OCI-LY1 (cell line): ENCODE results near the gene HTR1E.

Source experiments
- H2AFZ ChIP-seq: fragments of 200-600 bp; sonication (generic), shearing (Covaris generic); 2 replicates; pipeline ENCODE4 v1.6.0; 2014; ENCODE audit warnings: antibody characterized with exemption, mild to moderate bottlenecking, low read length
- H3F3A ChIP-seq: fragments of 200-600 bp; sonication (generic), shearing (Covaris generic); 2 replicates; pipeline ENCODE4 v1.6.0; 2014; ENCODE audit warnings: mild to moderate bottlenecking, antibody characterized with exemption, low read length, moderate library complexity; ENCODE audit not compliant: insufficient read depth
- H3K27ac ChIP-seq: fragments of 200-600 bp; sonication (generic); 2 replicates; pipeline ENCODE4 v1.5.1; 2014; ENCODE audit warnings: low read length, mixed run types, mild to moderate bottlenecking, low read depth; ENCODE audit not compliant: poor library complexity, severe bottlenecking
- H3K27me3 ChIP-seq: fragments of 200-600 bp; sonication (generic); 2 replicates; pipeline ENCODE4 v1.6.0; 2014; ENCODE audit warnings: antibody characterized with exemption, mild to moderate bottlenecking, low read length, moderate library complexity; ENCODE audit not compliant: insufficient read depth
- H3K36me3 ChIP-seq: fragments of 200-600 bp; sonication (generic); 2 replicates; pipeline ENCODE4 v1.6.1; 2014; ENCODE audit warnings: mild to moderate bottlenecking, antibody characterized with exemption, low read length, moderate library complexity, mixed read lengths; ENCODE audit not compliant: insufficient read depth
- H3K4me1 ChIP-seq: fragments of 200-600 bp; sonication (generic); 2 replicates; pipeline ENCODE4 v1.5.1; 2014; ENCODE audit warnings: mild to moderate bottlenecking, low read length, moderate library complexity; ENCODE audit not compliant: insufficient read depth, severe bottlenecking
- H3K4me2 ChIP-seq: fragments of 200-600 bp; sonication (generic), shearing (Covaris generic); 2 replicates; pipeline ENCODE4 v1.6.1; 2014; ENCODE audit warnings: low read length
- H3K4me3 ChIP-seq: fragments of 200-600 bp; sonication (generic); 2 replicates; pipeline ENCODE4 v1.5.1; 2014; ENCODE audit warnings: low read length, low read depth, mild to moderate bottlenecking, mixed read lengths; ENCODE audit not compliant: poor library complexity, severe bottlenecking
- H3K79me2 ChIP-seq: fragments of 200-600 bp; shearing (Covaris generic); 2 replicates; pipeline ENCODE4 v1.6.1; 2016; ENCODE audit warnings: mixed run types, low read length, mixed read lengths; ENCODE audit not compliant: insufficient read depth
- H3K9ac ChIP-seq: fragments of 200-600 bp; sonication (generic), shearing (Covaris generic); 2 replicates; pipeline ENCODE4 v1.6.1; 2014; ENCODE audit warnings: mild to moderate bottlenecking, low read length, mixed read lengths
- H3K9me2 ChIP-seq: fragments of 200-600 bp; sonication (generic), shearing (Covaris generic); 2 replicates; pipeline ENCODE4 v1.6.1; 2014; ENCODE audit warnings: low read depth, mild to moderate bottlenecking, low read length, mixed read lengths
- H3K9me3 ChIP-seq: fragments of 200-600 bp; shearing (Covaris generic); 2 replicates; pipeline ENCODE4 v1.6.1; 2014; ENCODE audit warnings: low read length, mixed read lengths
- H4K20me1 ChIP-seq: fragments of 200-600 bp; sonication (generic), shearing (Covaris generic); 2 replicates; pipeline ENCODE4 v1.6.0; 2016; ENCODE audit warnings: mild to moderate bottlenecking, low read length; ENCODE audit not compliant: insufficient read depth
- EZH2 ChIP-seq: fragments of 200-600 bp; sonication (generic), shearing (Covaris generic); IDR thresholded peaks from 2 replicates; pipeline ENCODE4 v1.8.0; 2017; ENCODE audit warnings: borderline replicate concordance, mixed run types, mild to moderate bottlenecking, antibody characterized with exemption, low read length, moderate library complexity, mixed read lengths
- TF ChIP-seq, protein P1 (sequence below): fragments of 200-600 bp; sonication (generic), shearing (Covaris generic); IDR thresholded peaks from 2 replicates; pipeline ENCODE4 v1.5.1; 2017; ENCODE audit warnings: mild to moderate bottlenecking, antibody characterized with exemption, low read length, moderate library complexity, mixed read lengths

Gene HTR1E

GRCh38 chr6:86961455-86962200 is 24.3 kb downstream of the HTR1E start:
- no peaks in the 10 kb centered on the region for H3F3A ChIP-seq
- TF ChIP-seq EZH2, result no peak
- no peaks in the 10 kb centered on the region for H3K36me3 ChIP-seq
- H3K9ac ChIP-seq, result no peak overlapping the region
- no peak overlapping the region for H3K4me3 ChIP-seq
- H3K79me2 ChIP-seq, result no peaks in the 10 kb centered on the region
- H3K9me2 ChIP-seq, result no peaks in the 10 kb centered on the region
- no peaks in the 10 kb centered on the region for H4K20me1 ChIP-seq
- no peaks in the 10 kb centered on the region for H3K4me1 ChIP-seq
- no peak overlapping the region for H3K4me2 ChIP-seq
- H3K27me3 ChIP-seq, result no peaks in the 10 kb centered on the region
- no peaks in the 10 kb centered on the region for H3K9me3 ChIP-seq
- H3K27ac ChIP-seq, result no peak overlapping the region
- H2AFZ ChIP-seq, result no peak overlapping the region

GRCh38 chr6:86963352-86963751 is 26.0 kb downstream of the HTR1E start:
- H3K27ac ChIP-seq, result no peak overlapping the region
- H3K9me2 ChIP-seq, result no peaks in the 10 kb centered on the region
- H3K79me2 ChIP-seq, result no peaks in the 10 kb centered on the region
- no peaks in the 10 kb centered on the region for H4K20me1 ChIP-seq
- no peak overlapping the region for H3K4me3 ChIP-seq
- H3K4me1 ChIP-seq, result no peaks in the 10 kb centered on the region
- H2AFZ ChIP-seq, result no peak overlapping the region
- no peaks in the 10 kb centered on the region for H3K27me3 ChIP-seq
- no peak overlapping the region for H3K4me2 ChIP-seq
- no peaks in the 10 kb centered on the region for H3K9me3 ChIP-seq
- no peak for TF ChIP-seq EZH2
- TF ChIP-seq, protein P1, sequence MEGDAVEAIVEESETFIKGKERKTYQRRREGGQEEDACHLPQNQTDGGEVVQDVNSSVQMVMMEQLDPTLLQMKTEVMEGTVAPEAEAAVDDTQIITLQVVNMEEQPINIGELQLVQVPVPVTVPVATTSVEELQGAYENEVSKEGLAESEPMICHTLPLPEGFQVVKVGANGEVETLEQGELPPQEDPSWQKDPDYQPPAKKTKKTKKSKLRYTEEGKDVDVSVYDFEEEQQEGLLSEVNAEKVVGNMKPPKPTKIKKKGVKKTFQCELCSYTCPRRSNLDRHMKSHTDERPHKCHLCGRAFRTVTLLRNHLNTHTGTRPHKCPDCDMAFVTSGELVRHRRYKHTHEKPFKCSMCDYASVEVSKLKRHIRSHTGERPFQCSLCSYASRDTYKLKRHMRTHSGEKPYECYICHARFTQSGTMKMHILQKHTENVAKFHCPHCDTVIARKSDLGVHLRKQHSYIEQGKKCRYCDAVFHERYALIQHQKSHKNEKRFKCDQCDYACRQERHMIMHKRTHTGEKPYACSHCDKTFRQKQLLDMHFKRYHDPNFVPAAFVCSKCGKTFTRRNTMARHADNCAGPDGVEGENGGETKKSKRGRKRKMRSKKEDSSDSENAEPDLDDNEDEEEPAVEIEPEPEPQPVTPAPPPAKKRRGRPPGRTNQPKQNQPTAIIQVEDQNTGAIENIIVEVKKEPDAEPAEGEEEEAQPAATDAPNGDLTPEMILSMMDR, result no peak
- H3K9ac ChIP-seq, result no peak overlapping the region
- no peaks in the 10 kb centered on the region for H3F3A ChIP-seq
- no peaks in the 10 kb centered on the region for H3K36me3 ChIP-seq

DNA sequence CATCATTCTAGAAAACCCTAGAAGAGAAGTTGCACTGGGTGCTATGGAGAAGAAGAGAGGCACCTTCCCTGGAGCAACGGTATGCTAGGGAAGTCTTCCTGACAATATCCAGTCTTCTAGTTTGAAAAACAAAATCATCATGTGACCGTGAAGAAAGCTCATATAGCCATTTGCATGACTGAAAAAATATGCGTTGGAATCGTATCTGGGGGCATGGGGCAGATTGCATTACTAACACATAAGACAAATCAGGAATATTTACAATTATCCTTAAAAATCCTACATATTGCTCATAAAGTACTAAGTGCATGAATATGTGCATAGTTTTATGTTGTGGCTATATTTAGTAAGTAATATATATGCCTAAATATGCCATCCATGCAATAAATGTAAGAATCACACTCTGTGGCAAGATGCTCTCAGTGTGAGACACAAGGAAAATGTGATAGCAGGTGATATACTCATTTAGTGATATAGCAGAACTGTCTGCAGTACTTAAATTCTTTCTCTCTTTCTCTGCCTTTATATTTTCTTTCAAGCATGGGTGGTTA is 26.8 kb downstream of the HTR1E start:
- H4K20me1 ChIP-seq, result no peaks in the 10 kb centered on the region
- H3K4me3 ChIP-seq, result no peak overlapping the region
- H3K9me3 ChIP-seq, result no peaks in the 10 kb centered on the region
- no peaks in the 10 kb centered on the region for H3F3A ChIP-seq
- H3K27ac ChIP-seq, result no peak overlapping the region
- TF ChIP-seq, protein P1, result no peak
- no peak for TF ChIP-seq EZH2
- no peaks in the 10 kb centered on the region for H3K27me3 ChIP-seq
- no peaks in the 10 kb centered on the region for H3K79me2 ChIP-seq
- H3K4me2 ChIP-seq, result no peak overlapping the region
- no peaks in the 10 kb centered on the region for H3K4me1 ChIP-seq
- H3K9me2 ChIP-seq, result no peaks in the 10 kb centered on the region
- no peaks in the 10 kb centered on the region for H3K36me3 ChIP-seq
- H2AFZ ChIP-seq, result no peak overlapping the region
- H3K9ac ChIP-seq, result no peak overlapping the region

GRCh38 chr6:86966271-86966670 is 28.9 kb downstream of the HTR1E start:
- H3K79me2 ChIP-seq, result no peaks in the 10 kb centered on the region
- no peak overlapping the region for H3K4me2 ChIP-seq
- H2AFZ ChIP-seq, result no peak overlapping the region
- no peaks in the 10 kb centered on the region for H3K9me2 ChIP-seq
- no peaks in the 10 kb centered on the region for H3K4me1 ChIP-seq
- TF ChIP-seq EZH2, result no peak
- TF ChIP-seq, protein P1, result no peak
- no peaks in the 10 kb centered on the region for H4K20me1 ChIP-seq
- no peak overlapping the region for H3K4me3 ChIP-seq
- no peaks in the 10 kb centered on the region for H3K27me3 ChIP-seq
- H3K27ac ChIP-seq, result no peak overlapping the region
- H3K9me3 ChIP-seq, result no peaks in the 10 kb centered on the region
- H3K36me3 ChIP-seq, result no peaks in the 10 kb centered on the region
- no peaks in the 10 kb centered on the region for H3F3A ChIP-seq
- no peak overlapping the region for H3K9ac ChIP-seq
